Stimulated activated CD4-positive, alpha-beta T cell treated with anti-CD3 and anti-CD28 coated beads, Interleukin-15, amount 100 ng/mL, for 1 hour (primary cell): ENCODE data around the gene UBR3.

Source experiments
- DNase-seq, 2 donors: peaks; one replicate each; pipeline ENCODE4 v3.0.0-alpha.2; 2020; ENCODE audit warnings: low read depth in 1 of 2, low spot score in 1 of 2

Gene UBR3

DNA sequence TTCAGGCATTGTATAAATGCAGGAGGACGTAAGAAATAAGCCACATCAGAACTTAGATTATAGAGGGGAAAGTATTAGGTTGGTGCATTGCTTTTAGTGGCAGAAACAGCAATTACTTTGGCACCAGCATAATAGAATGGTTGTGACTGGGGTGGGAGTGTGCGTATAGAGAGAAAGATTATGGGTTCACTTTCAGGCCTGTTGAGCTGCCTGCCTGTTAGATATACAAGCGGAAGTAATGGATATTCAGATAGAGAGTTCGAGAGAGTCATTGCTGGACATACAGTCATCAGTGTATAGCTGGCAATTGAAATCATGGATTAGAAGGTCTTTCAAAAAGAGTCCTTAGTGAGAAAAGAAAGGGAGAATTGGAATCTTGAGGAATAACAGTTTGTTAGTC, 211.5 kb downstream of the UBR3 start:
- DNase-seq: no peak

- no peak for DNase-seq
These were observed 212.3 kb downstream of the UBR3 start for GRCh38 chr2:170039401-170040172.

DNA sequence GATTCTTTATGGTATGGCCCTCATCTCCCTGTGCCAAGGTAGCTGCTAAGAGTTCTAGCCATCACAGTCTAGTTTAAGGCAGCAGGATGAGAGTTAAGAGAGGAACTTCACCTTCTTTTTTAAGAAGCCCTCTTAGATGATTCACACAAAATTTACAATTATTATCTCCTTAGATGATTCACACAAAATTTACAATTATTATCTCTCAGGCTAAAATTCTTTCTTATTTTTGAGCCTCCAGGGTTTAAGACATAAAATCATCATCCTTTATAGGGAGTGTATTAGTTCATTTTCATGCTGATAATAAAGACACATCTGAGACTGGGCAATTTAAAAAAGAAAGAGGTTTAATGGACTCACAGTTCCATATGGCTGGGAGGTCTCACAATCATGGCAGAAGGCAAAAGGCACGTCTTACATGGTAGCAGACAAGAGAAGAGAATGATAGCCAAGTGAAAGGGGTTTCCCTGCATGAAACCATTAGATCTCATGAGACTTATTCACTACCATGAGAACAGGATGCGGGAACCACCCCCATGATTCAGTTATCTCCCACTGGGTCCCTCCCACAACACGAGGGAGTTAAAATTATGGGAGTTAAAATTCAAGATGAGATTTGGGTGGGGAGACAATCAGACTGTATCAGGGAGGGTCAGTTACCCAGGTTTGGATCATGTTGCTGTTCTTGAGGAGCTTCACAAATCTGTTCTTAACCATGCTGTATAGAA, 217.7 kb downstream of the UBR3 start:
- DNase-seq: no peak

GRCh38 chr2:170047331-170048065, 220.2 kb downstream of the UBR3 start:
- DNase-seq: no peak

GRCh38 chr2:170052151-170052550, 224.9 kb downstream of the UBR3 start:
- DNase-seq: no peak

DNA sequence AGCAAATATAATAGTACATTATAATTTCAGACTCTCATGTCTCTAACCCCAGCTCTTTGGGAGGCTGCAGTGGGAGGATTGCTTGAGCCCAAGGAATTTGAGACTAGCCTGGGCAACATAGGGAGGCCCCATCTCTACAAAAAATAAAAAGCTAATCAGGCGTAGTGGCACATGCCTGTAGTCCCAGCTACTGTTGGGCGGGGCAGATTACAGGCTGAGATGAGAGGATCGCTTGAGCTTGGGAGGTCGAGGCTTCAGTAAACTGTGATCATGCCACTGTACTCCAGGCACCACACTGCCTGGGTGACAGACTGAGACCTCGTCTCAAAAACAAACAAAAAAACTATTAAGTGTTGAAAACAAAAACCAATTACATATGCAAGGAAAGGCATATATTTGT, 227.7 kb downstream of the UBR3 start:
- DNase-seq: no peak

DNA sequence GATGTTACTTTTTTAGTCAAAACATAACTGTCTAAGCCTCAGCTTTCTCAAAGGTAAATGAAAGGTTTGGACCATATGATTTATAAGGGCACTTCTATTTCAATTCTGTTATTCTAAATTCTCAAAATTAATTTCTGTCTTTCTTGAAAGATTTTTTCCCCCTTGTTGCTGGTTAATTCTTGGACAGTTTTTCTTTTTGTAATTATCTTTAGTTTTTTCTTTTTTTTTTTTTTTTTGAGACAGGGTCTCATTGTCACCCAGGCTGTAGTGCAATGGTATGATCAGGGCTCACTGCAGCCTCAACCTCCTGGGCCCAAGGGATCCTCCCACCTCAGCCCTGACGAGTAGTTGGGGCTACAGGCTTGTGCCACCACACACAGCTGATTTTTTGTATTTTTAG, 229.6 kb downstream of the UBR3 start:
- no peak for DNase-seq

DNA sequence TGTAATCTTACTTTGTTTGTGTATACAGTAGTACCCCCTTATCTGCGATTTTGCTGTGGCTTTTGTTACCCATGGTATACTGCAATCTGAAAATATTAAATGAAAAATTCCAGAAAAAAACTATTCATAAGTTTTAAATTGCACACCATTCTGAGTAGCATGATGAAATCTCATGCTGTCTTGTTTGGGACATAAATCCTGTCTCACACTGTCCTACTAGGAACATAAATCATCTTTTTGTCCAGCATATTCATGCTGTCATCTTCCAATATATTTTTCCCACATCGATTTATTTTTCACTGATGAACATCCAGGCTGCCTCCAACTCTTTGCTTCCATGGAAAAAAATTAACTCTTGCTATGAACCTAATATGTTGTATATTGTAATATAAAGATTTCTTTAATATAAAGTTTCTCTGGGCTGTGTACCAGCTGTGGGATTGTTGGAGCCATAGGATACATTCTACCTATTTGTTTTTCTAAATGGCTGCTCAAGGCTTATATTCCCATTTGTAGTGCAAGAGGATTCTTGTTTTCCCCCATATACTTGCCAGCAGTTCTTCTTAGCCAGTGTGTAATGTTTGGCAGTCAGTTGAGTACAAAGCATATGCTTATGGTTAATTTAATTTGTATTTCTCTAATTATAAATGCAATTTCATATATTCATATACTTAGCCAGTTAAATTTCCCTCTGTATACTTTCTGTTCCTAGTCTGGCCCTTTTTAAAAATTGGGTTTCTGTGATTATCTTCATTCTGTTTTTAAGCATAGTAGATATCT, 236.4 kb downstream of the UBR3 start:
- no peak for DNase-seq

- DNase-seq: no peak
These were observed 243.5 kb downstream of the UBR3 start for GRCh38 chr2:170070778-170071177.

DNA sequence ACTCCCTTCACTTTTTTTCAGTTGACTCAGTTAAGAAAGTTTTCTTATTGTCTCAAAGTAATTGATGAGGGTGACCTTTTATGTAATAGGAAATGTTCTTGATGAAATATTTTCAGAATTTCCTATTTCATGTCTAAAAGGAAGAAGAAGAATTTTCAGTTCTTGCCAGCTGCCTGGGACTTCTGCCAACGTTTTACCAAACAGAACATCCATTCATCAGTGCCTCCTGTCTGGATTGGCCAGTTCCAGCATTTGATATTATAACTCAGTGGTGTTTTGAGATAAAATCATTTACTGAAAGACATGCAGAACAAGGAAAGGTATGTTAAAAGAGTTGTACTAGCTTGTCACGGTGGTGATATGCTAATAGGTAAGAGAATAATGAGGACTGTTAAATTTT, 246.0 kb downstream of the UBR3 start:
- no peak for DNase-seq

GRCh38 chr2:170076189-170076588, 248.9 kb downstream of the UBR3 start:
- no peak for DNase-seq

DNA sequence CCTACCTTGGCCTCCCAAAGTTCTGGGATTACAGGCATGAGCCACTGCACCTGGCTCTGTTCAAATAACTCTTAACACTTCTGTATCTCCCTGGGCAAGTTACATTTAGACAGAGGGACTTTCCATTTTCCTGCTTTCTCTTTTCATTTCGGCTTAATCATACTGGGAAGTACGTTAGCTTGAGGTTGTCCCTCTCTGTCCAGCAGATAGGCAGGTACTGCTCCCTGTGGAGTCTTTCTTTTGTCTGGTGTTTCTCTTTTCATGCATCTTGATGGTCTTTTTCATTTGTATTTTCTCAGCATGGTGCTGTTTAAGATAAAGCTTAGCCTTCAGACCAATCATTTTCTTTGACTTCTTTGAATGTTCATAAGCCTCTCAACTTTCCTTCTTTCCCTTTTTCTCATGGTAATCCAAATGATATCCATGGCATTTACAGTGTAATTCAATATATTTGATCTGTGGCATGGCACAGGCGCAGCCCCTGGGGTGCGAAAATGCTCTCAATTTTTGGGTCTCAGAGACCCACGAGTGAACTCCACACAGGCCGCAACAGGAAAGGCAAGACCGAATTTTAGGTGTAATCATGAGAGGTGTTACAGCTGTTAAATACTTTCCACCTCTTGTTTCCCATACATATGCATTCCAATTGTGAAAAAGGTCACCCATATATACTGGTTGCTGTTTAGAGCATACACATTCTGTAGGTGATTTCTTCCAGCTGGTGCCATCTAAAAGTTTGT, 250.7 kb downstream of the UBR3 start:
- DNase-seq: no peak

- DNase-seq: no peak
These were observed 257.7 kb downstream of the UBR3 start for GRCh38 chr2:170084820-170085491.

GRCh38 chr2:170086117-170086688, 258.9 kb downstream of the UBR3 start:
- no peak for DNase-seq

DNA sequence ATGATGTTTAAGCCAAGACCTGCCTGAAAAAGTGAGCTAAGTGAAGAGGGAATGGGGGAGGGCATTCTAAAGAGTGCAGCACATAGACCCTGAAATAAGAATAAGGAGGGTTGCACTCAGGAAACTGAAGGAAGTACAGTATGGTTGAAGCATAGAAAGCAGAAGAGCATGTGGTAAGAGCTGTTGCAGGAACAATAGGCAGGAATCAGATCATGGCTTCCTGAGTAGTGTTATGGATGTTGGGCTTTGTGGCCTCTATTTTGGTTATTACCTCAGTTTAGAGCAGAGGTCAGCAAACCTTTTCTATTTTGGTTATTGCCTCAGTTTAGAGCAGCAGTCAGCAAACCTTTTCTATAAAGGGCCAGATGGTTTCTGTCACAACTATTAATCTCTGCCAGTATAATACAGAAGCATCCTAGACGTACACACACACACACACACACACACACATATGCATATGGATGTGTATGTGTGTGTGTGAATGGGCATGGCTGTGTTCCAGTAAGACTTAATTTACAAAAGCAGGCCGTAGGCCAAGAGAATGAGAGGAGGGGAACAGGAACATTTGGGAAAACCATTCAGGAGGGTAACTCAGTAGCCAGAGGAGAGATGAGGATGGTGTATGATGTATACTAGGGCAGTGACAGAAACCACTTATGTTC, 259.6 kb downstream of the UBR3 start:
- DNase-seq: no peak

GRCh38 chr2:170087413-170087793, 260.1 kb downstream of the UBR3 start:
- no peak for DNase-seq

DNA sequence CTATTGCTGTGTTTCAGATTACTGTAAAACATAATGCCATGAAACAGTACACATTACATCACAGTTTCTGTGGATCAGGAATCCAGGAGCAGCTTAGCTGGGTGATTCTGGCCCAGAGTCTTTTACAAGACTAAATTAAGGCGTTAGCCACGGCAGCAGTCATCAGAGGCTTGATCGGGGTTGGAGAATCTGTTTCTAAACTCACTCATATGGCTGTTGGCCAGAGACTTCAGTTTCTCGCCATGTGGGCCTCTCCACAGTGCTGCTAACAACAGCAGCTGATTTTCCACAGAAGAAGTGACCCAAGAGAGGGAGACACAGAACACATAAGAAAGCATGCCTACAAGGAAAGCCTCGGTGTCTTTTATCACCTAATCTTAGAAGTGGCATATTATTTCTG, 261.5 kb downstream of the UBR3 start:
- no peak for DNase-seq

DNA sequence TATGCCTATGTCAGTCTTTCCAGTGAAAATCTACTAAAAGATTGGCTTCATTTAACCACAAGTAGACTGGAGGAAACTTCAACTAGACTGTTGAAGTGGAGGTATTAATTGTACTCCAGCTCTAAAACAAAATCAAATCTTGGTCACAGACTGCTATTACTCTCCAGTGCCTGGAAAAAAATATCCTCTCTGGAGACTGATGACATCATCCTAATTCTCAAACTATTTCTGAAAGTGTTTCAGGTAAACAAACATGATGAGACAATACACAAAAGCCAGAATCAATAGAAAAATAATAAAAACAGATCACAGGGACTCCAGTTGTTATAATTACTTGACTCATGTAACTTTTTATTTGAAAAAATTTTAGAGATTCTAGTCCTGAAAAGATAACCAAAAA, 263.0 kb downstream of the UBR3 start:
- DNase-seq: no peak

GRCh38 chr2:170091436-170091835, 264.2 kb downstream of the UBR3 start:
- no peak for DNase-seq
